Measurements from ENCODE around the gene LRRN3. TPM values are rescaled to one million over a fixed set of nuclear protein-coding genes. Genes with fewer than 3 reads are reported as not detected.

LRRN3 gene
- total and polyA plus RNA-seq, 2 of the 4 experiments (the other 2 are of a cell fraction) = 6.9 to 15.2 TPM

DNA sequence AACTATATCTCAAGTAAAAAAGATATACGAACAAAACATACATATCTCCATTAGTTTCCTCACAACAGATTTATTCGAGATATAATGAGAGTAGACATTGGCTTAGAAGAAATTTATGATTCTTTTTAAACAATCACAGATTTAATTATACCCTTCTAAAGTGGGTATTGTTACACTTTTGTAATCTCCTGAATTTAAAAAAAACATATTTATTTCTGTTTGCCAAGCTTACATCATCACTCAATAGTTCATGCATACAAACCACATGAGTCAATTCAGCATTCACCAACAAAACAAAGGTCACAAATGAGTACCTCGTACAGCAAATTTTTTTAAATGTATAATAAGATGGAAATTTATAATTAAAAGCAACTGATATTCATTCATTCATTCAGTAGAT, 17.6 kb downstream of the LRRN3 start:
- DNase-seq (peak; percentile 46), ATAC-seq (ENCODE audit: low read depth) (no peak)
- H4K8ac ChIP-seq (ENCODE audit: low read depth in 2 of 2, low read length in 2 of 2) = no peak overlapping the region
- intact Hi-C loops (cut with micrococcal nuclease) (no loop called here), dilution Hi-C loops (cut with HindIII; ENCODE audit: low sequenced_read_pairs, unreplicated experiment) (no loop called here), in situ Hi-C loops (cut with MboI; ENCODE audit: low sequenced_read_pairs) (no loop called here)
- 0 out of 4 replicates have a peak, but pooled peaks cover 0 to 3% of the 10 kb centered on the region in 2 experiments for H3K79me1 ChIP-seq (ENCODE audit: low read depth in 1 of 2, low read length in 2 of 2)
- no peaks in the 10 kb centered on the region for H4K20me1 ChIP-seq (ENCODE audit: insufficient read depth, low read length)
- H3K36me3 ChIP-seq (ENCODE audit: control insufficient read depth, insufficient read depth, low read length) = no peaks in the 10 kb centered on the region
- H4K91ac ChIP-seq (ENCODE audit: insufficient read depth, low read depth, low read length) = no peak overlapping the region
- no peak overlapping the region for H2BK120ac ChIP-seq (ENCODE audit: low read depth, low read length)
- BruUV-seq (replicated peaks) = no TSS peak
- no CpG with 5 or more reads among the region's 3 CpGs for WGBS, 2 experiments (ENCODE audit: extremely low coverage in 2 of 2, insufficient read length in 1 of 2)
- ChIA-PET CTCF (no interaction called here), POLR2A (ENCODE audit: unreplicated experiment) (interaction anchor here (0.6 kb wide), 1 partner anchor 83 kb away, joined by 3 read pairs; no protein-coding TSS in a partner anchor)
- no peak overlapping the region for H3K27ac ChIP-seq (ENCODE audit: insufficient read depth, low read length)
- no peak for TF ChIP-seq NFE2L2 (IDR thresholded peaks at IDR 0.05; ENCODE audit: low read depth, low read length)
- TF ChIP-seq CEBPB (IDR thresholded peaks at IDR 0.05; ENCODE audit: low read depth, low read length) = peak; percentile 42; the same call in 1 of the 2 replicates
- H4K5ac ChIP-seq (ENCODE audit: low read depth, low read length) = no peak overlapping the region
- no peak overlapping the region for H3K9ac ChIP-seq (ENCODE audit: low read depth, low read length)
- H2AK5ac ChIP-seq (ENCODE audit: low read depth, low read length) = no peak overlapping the region
- H3K23ac ChIP-seq (ENCODE audit: low read depth, low read length) = no peak overlapping the region
- no peak overlapping the region for H2AFZ ChIP-seq (replicated peaks; ENCODE audit: low read length, poor library complexity)
- H3K14ac ChIP-seq (replicated peaks; ENCODE audit: low read depth, low read length) = no peak overlapping the region
- H2BK15ac ChIP-seq (ENCODE audit: low read depth, low read length) = no peak overlapping the region
- H2BK5ac ChIP-seq (ENCODE audit: low read depth, low read length, poor library complexity, severe bottlenecking) = no peak overlapping the region
- no peak overlapping the region for H3K4me2 ChIP-seq (ENCODE audit: low read depth, low read length)
- no peaks in the 10 kb centered on the region for H3K9me3 ChIP-seq (ENCODE audit: control insufficient read depth, insufficient read depth, low read length)
- H2BK20ac ChIP-seq (ENCODE audit: low read depth, low read length) = no peak overlapping the region
- H3K4me3 ChIP-seq (ENCODE audit: insufficient read depth, low read depth, low read length) = no peak overlapping the region
- no peak overlapping the region for H3K4ac ChIP-seq (ENCODE audit: low read depth, low read length)
- no peaks in the 10 kb centered on the region for H3K27me3 ChIP-seq (ENCODE audit: control insufficient read depth, insufficient read depth, low read length)
- H3K18ac ChIP-seq (ENCODE audit: low read depth, low read length) = no peak overlapping the region
- H3K9me1 ChIP-seq (ENCODE audit: insufficient read depth, low read length) = peaks cover 4% of the 10 kb centered on the region; the same call in 1 of the 2 replicates
- H2AK9ac ChIP-seq (replicated peaks; ENCODE audit: low read depth, low read length, poor library complexity) = no peak overlapping the region
- H3K56ac ChIP-seq (ENCODE audit: extremely low read depth, insufficient read depth, low read length) = no peak overlapping the region
- no peaks in the 10 kb centered on the region; the same call in 1 of the 2 replicates for H3K4me1 ChIP-seq (ENCODE audit: control insufficient read depth, insufficient read depth, low read length)
